ENCODE data around the gene CDC37L1. TPM values are rescaled to one million over a fixed set of nuclear protein-coding genes. Genes with fewer than 3 reads are reported as not detected.

CDC37L1 gene
- total RNA-seq, 1 experiment from 2014 or later = 12.1 TPM

- no peaks in the 10 kb centered on the region for H3K9me3 Mint-ChIP-seq (ENCODE audit: low read depth, unreplicated experiment)
- intact Hi-C loops (cut with micrococcal nuclease; ENCODE audit: unreplicated experiment) = loop anchor here (10.0 kb wide), 1 partner anchor 45 kb away; no protein-coding TSS in a partner anchor
- H3K4me3 Mint-ChIP-seq (ENCODE audit: low read depth, unreplicated experiment) = no peak overlapping the region
- BruUV-seq (replicated peaks) = no TSS peak
- H3K27me3 Mint-ChIP-seq (ENCODE audit: unreplicated experiment) = no peaks in the 10 kb centered on the region
- DNase-seq = no peak
- H3K4me1 Mint-ChIP-seq (ENCODE audit: low read depth, unreplicated experiment) = no peaks in the 10 kb centered on the region
- peaks cover 5% of the 10 kb centered on the region for H3K36me3 Mint-ChIP-seq (ENCODE audit: insufficient read depth, unreplicated experiment)
- TF ChIP-seq, protein P1, sequence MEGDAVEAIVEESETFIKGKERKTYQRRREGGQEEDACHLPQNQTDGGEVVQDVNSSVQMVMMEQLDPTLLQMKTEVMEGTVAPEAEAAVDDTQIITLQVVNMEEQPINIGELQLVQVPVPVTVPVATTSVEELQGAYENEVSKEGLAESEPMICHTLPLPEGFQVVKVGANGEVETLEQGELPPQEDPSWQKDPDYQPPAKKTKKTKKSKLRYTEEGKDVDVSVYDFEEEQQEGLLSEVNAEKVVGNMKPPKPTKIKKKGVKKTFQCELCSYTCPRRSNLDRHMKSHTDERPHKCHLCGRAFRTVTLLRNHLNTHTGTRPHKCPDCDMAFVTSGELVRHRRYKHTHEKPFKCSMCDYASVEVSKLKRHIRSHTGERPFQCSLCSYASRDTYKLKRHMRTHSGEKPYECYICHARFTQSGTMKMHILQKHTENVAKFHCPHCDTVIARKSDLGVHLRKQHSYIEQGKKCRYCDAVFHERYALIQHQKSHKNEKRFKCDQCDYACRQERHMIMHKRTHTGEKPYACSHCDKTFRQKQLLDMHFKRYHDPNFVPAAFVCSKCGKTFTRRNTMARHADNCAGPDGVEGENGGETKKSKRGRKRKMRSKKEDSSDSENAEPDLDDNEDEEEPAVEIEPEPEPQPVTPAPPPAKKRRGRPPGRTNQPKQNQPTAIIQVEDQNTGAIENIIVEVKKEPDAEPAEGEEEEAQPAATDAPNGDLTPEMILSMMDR (IDR thresholded peaks at IDR 0.05; ENCODE audit: unreplicated experiment) = no peak
- H3K27ac Mint-ChIP-seq (ENCODE audit: unreplicated experiment) = no peak overlapping the region
- CTCF ChIA-PET = no interaction called here
These were observed 10.3 kb downstream of the CDC37L1 start for GRCh38 chr9:4689687-4690104.

DNA sequence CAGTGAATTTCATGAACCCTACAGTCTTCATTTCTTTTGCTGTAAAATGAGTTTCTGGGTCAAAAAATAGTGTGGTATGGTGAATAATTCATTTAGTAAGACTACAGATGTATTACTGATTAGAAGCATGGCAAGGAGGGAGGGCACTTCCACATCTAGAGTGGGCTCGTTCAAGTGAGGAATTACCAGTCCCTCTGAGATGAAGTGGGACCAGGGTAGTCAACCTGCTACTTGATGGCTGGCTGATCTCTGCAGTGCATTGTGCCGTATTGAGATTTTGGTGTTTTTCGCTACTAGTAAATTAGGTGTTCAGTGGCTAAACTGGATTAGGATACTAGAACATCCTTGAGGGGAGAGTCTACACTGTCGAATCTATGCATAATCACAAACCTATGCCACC lies 10.8 kb downstream of the CDC37L1 start:
- no peaks in the 10 kb centered on the region for H3K27me3 Mint-ChIP-seq (ENCODE audit: unreplicated experiment)
- H3K4me1 Mint-ChIP-seq (ENCODE audit: low read depth, unreplicated experiment) = no peaks in the 10 kb centered on the region
- DNase-seq = no peak
- no peak overlapping the region for H3K4me3 Mint-ChIP-seq (ENCODE audit: low read depth, unreplicated experiment)
- BruUV-seq (replicated peaks) = no TSS peak
- CTCF ChIA-PET = no interaction called here
- H3K27ac Mint-ChIP-seq (ENCODE audit: unreplicated experiment) = no peak overlapping the region
- peaks cover 5% of the 10 kb centered on the region for H3K36me3 Mint-ChIP-seq (ENCODE audit: insufficient read depth, unreplicated experiment)
- TF ChIP-seq, protein P1 (IDR thresholded peaks at IDR 0.05; ENCODE audit: unreplicated experiment) = no peak
- H3K9me3 Mint-ChIP-seq (ENCODE audit: low read depth, unreplicated experiment) = no peaks in the 10 kb centered on the region
- intact Hi-C loops (cut with micrococcal nuclease; ENCODE audit: unreplicated experiment) = no loop called here

- intact Hi-C loops (cut with micrococcal nuclease; ENCODE audit: unreplicated experiment) = no loop called here
- CTCF ChIA-PET = no interaction called here
- no TSS peak for BruUV-seq (replicated peaks)
- no peaks in the 10 kb centered on the region for H3K27me3 Mint-ChIP-seq (ENCODE audit: unreplicated experiment)
- peaks cover 6% of the 10 kb centered on the region for H3K36me3 Mint-ChIP-seq (ENCODE audit: insufficient read depth, unreplicated experiment)
- no peaks in the 10 kb centered on the region for H3K9me3 Mint-ChIP-seq (ENCODE audit: low read depth, unreplicated experiment)
- no peak for DNase-seq
- TF ChIP-seq, protein P1 (IDR thresholded peaks at IDR 0.05; ENCODE audit: unreplicated experiment) = no peak
- H3K4me3 Mint-ChIP-seq (ENCODE audit: low read depth, unreplicated experiment) = no peak overlapping the region
- H3K4me1 Mint-ChIP-seq (ENCODE audit: low read depth, unreplicated experiment) = no peaks in the 10 kb centered on the region
- no peak overlapping the region for H3K27ac Mint-ChIP-seq (ENCODE audit: unreplicated experiment)
These were observed 12.4 kb downstream of the CDC37L1 start for GRCh38 chr9:4691795-4692194.

DNA sequence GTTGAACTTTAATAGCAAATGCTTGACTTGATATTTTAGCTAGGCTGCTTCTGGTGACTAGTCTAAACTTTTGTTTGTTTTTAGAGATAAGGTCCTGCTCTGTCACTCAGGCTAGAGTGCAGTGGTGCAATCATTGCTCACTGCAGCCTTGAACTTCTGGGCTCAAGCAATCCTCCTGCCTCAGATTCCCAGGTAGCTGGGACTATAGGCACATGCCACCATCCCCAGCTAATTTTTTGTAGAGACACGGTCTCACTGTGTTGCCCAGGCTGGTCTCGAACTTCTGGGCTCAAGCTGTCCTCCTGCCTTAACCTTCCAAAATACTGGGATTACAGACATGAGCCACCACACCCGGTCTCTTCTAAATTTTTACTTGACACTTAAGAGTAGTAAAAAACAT lies 20.7 kb downstream of the CDC37L1 start:
- Mint-ChIP-seq H3K4me1 (ENCODE audit: low read depth, unreplicated experiment) (no peaks in the 10 kb centered on the region), H3K27me3 (ENCODE audit: unreplicated experiment) (no peaks in the 10 kb centered on the region), H3K36me3 (ENCODE audit: insufficient read depth, unreplicated experiment) (peaks cover 22% of the 10 kb centered on the region), H3K27ac (ENCODE audit: unreplicated experiment) (no peak overlapping the region), H3K9me3 (ENCODE audit: low read depth, unreplicated experiment) (no peaks in the 10 kb centered on the region), H3K4me3 (ENCODE audit: low read depth, unreplicated experiment) (no peak overlapping the region)
- TF ChIP-seq, protein P1 (IDR thresholded peaks at IDR 0.05; ENCODE audit: unreplicated experiment) = no peak
- CTCF ChIA-PET = no interaction called here
- intact Hi-C loops (cut with micrococcal nuclease; ENCODE audit: unreplicated experiment) = no loop called here
- BruUV-seq (replicated peaks) = no TSS peak
- no peak for DNase-seq

Data from Calu3 (cell line).